OCI-LY3 (cell line): Measurements from ENCODE around the gene TSC22D3.

Experiments used
- H2AFZ ChIP-seq: fragments of 200-600, 300-600 bp; shearing (Covaris generic); 2 replicates; pipeline ENCODE4 v1.6.0; 2014; ENCODE audit warnings: antibody characterized with exemption, low read depth, low read length
- H3K27ac ChIP-seq: fragments of 200-600, 300-600 bp; sonication (generic); 2 replicates; pipeline ENCODE4 v1.5.1; 2014; ENCODE audit warnings: mild to moderate bottlenecking, low read length, moderate library complexity, mixed read lengths
- H3K27me3 ChIP-seq: fragments of 200-600, 300-600 bp; sonication (generic); 2 replicates; pipeline ENCODE4 v1.6.1; 2014; ENCODE audit warnings: low read depth, low read length, mixed read lengths
- H3K36me3 ChIP-seq: fragments of 200-600, 300-600 bp; sonication (generic); replicated peaks from 2 replicates; pipeline ENCODE3; 2014; ENCODE audit warnings: low read depth, low read length, mixed read lengths
- H3K4me1 ChIP-seq: fragments of 300-600, 200-600 bp; sonication (generic); 2 replicates; pipeline ENCODE4 v1.6.1; 2014; ENCODE audit warnings: low read length, mixed read lengths
- H3K4me2 ChIP-seq: fragments of 200-600, 300-600 bp; sonication (generic); 2 replicates; pipeline ENCODE4 v1.6.1; 2014; ENCODE audit warnings: low read length, mixed read lengths
- H3K4me3 ChIP-seq: fragments of 300-600, 200-600 bp; sonication (generic); 2 replicates; pipeline ENCODE4 v1.5.1; 2014; ENCODE audit warnings: antibody characterized with exemption, mild to moderate bottlenecking, low read length, moderate library complexity
- H3K79me2 ChIP-seq: fragments of 300-600, 200-600 bp; shearing (Covaris generic); 2 replicates; pipeline ENCODE4 v1.6.1; 2014; ENCODE audit warnings: mild to moderate bottlenecking, low read length, mixed read lengths
- H3K9ac ChIP-seq: fragments of 300-600, 200-600 bp; shearing (Covaris generic); 2 replicates; pipeline ENCODE4 v1.6.0; 2014; ENCODE audit warnings: mild to moderate bottlenecking, low read length, moderate library complexity
- H3K9me3 ChIP-seq: fragments of 200-600, 300-600 bp; shearing (Covaris generic); 2 replicates; pipeline ENCODE4 v1.6.1; 2014; ENCODE audit warnings: low read length, mixed read lengths; ENCODE audit not compliant: insufficient read depth
- H4K20me1 ChIP-seq: fragments of 200-600, 300-600 bp; sonication (generic); 2 replicates; pipeline ENCODE4 v1.6.1; 2016; ENCODE audit warnings: low read length, mixed read lengths; ENCODE audit not compliant: insufficient read depth
- EZH2phosphoT487 ChIP-seq: fragments of 200-600 bp; shearing (Covaris generic); IDR thresholded peaks from 2 replicates; pipeline ENCODE4 v1.6.1; 2018; ENCODE audit warnings: antibody characterized with exemption, mixed run types, low read depth
- TF ChIP-seq, protein P1 (sequence below): fragments of 200-600, 300-600 bp; sonication (generic); IDR thresholded peaks from 2 replicates; pipeline ENCODE4 v1.5.1; 2014; ENCODE audit warnings: antibody characterized with exemption, low read length, low read depth

TSC22D3 gene

DNA sequence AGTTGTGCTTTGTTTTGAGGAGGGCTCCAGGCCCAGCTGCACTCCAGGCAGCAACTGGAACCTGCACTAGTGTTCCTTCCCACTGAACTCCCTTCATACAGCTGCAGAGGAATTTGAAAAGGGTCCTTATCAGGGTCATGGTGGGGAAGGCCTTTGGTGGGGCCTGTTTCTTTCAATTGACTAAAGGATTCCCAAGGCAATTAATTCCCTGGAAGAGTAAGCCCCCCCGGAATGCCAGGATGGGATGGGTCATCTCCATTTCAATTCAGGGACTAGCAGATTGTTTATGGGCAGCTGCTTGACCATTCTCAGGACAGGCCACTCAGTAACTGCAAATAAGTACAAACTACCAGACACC is 45.3 kb downstream of the TSC22D3 start:
- Histone ChIP-seq H3K27me3 (no peaks in the 10 kb centered on the region), H3K9me3 (no peaks in the 10 kb centered on the region), H3K36me3 (no peaks in the 10 kb centered on the region), H3K9ac (no peak overlapping the region), H3K4me1 (peaks cover 22% of the 10 kb centered on the region), H3K4me3 (peak overlapping the region; percentile 47; the same call in 1 of the 2 replicates), H3K4me2 (peak overlapping the region; percentile 64), H3K79me2 (no peaks in the 10 kb centered on the region), H4K20me1 (no peaks in the 10 kb centered on the region), H2AFZ (no peak overlapping the region), H3K27ac (0 out of 2 replicates have a peak overlapping the region, but pooled peaks have one; percentile 4)
- TF ChIP-seq, protein P1, sequence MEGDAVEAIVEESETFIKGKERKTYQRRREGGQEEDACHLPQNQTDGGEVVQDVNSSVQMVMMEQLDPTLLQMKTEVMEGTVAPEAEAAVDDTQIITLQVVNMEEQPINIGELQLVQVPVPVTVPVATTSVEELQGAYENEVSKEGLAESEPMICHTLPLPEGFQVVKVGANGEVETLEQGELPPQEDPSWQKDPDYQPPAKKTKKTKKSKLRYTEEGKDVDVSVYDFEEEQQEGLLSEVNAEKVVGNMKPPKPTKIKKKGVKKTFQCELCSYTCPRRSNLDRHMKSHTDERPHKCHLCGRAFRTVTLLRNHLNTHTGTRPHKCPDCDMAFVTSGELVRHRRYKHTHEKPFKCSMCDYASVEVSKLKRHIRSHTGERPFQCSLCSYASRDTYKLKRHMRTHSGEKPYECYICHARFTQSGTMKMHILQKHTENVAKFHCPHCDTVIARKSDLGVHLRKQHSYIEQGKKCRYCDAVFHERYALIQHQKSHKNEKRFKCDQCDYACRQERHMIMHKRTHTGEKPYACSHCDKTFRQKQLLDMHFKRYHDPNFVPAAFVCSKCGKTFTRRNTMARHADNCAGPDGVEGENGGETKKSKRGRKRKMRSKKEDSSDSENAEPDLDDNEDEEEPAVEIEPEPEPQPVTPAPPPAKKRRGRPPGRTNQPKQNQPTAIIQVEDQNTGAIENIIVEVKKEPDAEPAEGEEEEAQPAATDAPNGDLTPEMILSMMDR: no peak
- no peak for TF ChIP-seq EZH2phosphoT487

DNA sequence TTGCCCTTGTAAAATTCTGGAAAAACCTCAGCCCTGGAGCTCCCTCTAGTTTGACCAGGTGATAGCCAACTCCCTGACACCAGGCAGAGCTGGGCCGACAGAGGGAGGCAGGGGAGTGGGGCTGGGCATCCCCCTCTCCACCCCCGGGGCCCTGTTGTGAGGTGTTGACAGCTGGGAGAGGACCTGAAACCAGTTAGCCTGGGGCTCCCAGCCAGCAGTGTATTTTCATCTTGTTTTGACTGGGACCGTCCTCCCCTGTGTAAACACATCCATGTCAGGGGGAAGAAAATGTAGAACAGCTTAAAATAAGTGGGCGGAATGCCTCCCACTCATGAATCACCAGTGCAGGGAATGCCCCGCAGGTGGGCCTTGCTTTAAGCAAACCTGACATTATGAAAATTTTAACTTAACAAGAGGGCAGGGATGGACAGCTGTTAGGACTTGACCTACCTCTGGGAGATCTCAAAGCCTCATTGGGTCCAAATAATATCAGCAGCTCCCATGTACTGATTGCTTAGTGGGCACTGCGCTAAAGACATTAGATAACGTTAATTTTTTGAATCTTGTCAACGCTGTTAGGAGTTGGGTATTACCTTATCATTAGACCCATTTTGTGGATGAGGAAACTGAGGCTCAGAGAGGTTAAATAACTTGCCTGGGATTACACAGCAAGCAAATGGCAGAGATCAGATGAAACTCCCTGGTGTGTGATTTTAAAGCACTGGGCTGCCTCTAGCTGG is 45.9 kb downstream of the TSC22D3 start:
- peak overlapping the region; percentile 47 for H3K4me3 ChIP-seq
- H3K27ac ChIP-seq: peak overlapping the region; percentile 4; the same call in 1 of the 2 replicates
- TF ChIP-seq EZH2phosphoT487: no peak
- TF ChIP-seq, protein P1: no peak; the same call in 1 of the 2 replicates
- H3K27me3 ChIP-seq: no peaks in the 10 kb centered on the region
- no peaks in the 10 kb centered on the region for H3K36me3 ChIP-seq
- no peak overlapping the region for H2AFZ ChIP-seq
- no peak overlapping the region for H3K9ac ChIP-seq
- H3K4me1 ChIP-seq: peaks cover 22% of the 10 kb centered on the region
- H4K20me1 ChIP-seq: no peaks in the 10 kb centered on the region
- no peaks in the 10 kb centered on the region for H3K79me2 ChIP-seq
- H3K9me3 ChIP-seq: no peaks in the 10 kb centered on the region
- H3K4me2 ChIP-seq: peak overlapping the region; percentile 64

DNA sequence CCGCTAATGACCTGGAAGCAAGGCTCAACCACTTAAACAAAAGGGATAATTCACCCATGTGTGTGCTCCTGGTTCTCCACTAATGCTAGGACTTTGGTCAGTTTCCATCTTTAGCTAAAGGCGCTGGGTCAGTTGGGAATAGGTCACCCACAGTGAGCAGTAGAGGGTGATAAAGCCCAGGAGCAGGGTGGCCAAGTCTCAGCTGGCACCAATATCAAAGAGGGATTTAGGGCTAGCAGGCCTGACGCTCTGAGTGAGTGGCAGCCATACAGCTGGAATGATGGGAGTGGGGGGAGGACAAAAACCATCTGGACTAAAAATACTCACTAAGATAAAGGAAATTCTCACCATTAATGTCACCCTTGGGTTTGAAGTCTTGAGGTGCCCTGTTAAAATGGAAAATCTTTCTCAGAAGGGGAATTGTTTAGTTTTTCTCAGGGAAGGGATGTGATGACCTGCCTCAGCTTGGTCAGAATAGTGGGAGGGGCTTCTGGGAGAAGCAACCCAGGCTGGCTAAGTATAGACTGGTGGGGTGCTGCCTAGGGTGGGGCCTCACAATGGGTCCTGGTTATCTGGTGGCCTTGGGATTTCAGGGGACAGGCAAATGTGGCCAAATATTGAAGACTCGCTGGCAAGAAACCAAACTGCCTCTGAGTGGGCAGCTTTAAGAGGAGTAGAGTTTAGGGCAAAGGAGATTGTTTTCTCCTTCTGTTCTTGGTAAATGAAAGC is 47.1 kb downstream of the TSC22D3 start:
- Histone ChIP-seq H3K27ac (no peak overlapping the region), H3K9me3 (no peaks in the 10 kb centered on the region), H3K27me3 (no peaks in the 10 kb centered on the region), H3K4me3 (no peak overlapping the region), H3K9ac (no peak overlapping the region), H3K36me3 (no peaks in the 10 kb centered on the region), H4K20me1 (no peaks in the 10 kb centered on the region), H3K4me2 (no peak overlapping the region; the same call in 1 of the 2 replicates), H3K4me1 (peaks cover 22% of the 10 kb centered on the region), H2AFZ (no peak overlapping the region), H3K79me2 (no peaks in the 10 kb centered on the region)
- TF ChIP-seq, protein P1: no peak
- no peak for TF ChIP-seq EZH2phosphoT487

DNA sequence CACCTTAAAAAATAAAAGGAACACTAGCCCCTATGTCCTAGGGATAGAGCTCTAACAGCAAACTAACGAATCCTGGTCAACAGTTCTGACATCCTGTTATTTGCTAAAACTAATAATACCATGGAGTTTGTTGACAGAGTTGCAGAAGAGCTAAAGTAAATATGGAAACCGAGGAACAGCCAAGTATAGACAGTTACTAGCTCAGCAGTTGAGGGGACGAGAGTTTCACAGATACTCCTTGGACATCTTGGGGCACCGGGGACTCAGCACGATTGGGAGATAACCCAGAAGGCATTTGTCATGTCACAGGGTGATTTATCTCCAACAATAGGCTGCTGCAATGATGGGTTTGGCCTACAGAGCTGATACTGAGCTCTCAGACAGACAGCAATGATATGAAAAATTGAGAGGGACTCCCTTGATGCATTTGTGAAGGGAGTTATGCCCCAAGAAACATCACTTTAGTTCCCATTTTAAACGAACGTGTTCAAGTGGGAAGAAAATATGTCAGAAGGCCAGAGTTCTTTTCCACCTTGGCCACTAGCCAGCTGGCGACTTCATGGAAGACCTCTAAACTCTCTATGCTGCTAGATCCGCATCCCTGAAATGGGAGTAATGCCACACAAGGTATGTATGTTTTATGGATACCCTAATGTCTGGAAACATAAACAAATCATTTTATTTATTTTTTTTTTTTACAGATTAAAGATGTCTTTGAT is 48.6 kb downstream of the TSC22D3 start:
- no peak overlapping the region for H3K27ac ChIP-seq
- H2AFZ ChIP-seq: no peak overlapping the region
- no peak overlapping the region for H3K4me2 ChIP-seq
- H3K9ac ChIP-seq: no peak overlapping the region
- H4K20me1 ChIP-seq: no peaks in the 10 kb centered on the region
- H3K9me3 ChIP-seq: no peaks in the 10 kb centered on the region
- H3K4me1 ChIP-seq: peaks cover 25% of the 10 kb centered on the region
- no peak overlapping the region for H3K4me3 ChIP-seq
- H3K36me3 ChIP-seq: no peaks in the 10 kb centered on the region
- no peaks in the 10 kb centered on the region for H3K27me3 ChIP-seq
- no peaks in the 10 kb centered on the region for H3K79me2 ChIP-seq
- no peak for TF ChIP-seq EZH2phosphoT487
- TF ChIP-seq, protein P1: no peak
